ENCODE data around the gene LIF.

- TF ChIP-seq CTCF (conservative IDR thresholded peaks at IDR 0.05; ENCODE audit: low read length) (no peak), EZH2phosphoT487 (IDR thresholded peaks at IDR 0.05; ENCODE audit: borderline replicate concordance, low read depth, low read length) (no peak)
Observed at GRCh38 chr22:30261134-30261533, 14.6 kb upstream of the LIF start.

Data from OCI-LY7 (cell line).